Measurements from ENCODE around the gene RGS2. TPM values are rescaled to one million over a fixed set of nuclear protein-coding genes. Genes with fewer than 3 reads are reported as not detected.

Gene RGS2
- polyA plus RNA-seq, 1 of the 3 experiments (the other 2 are of a cell fraction) = 47.1 TPM

DNA sequence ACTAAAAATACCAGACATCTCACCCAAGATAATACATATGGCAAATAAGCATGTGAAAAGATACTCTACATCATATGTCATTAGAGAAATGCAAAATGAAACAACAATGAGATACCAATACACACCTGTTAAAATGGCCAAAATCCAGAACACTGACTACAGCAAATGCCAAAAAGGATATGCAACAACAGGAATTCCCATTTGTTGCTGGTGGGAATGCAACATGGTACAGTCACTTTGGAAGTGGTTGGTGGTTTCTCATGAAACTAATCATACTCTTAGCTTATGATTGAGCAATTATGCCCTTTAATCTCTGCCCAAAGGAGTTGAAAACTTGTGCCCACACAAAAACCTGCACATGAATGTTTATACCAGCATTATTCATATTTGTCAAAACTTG, 6.4 kb upstream of the RGS2 start:
- no peaks in the 10 kb centered on the region for H4K20me1 ChIP-seq (ENCODE audit: insufficient read depth)
- H3K79me2 ChIP-seq (ENCODE audit: insufficient read depth) = no peaks in the 10 kb centered on the region
- no peak overlapping the region for H2AFZ ChIP-seq (ENCODE audit: low read depth)
- DNase-seq = no peak
- no peaks in the 10 kb centered on the region for H3K9me3 ChIP-seq
- no peak overlapping the region for H3K4me2 ChIP-seq
- no peaks in the 10 kb centered on the region for H3K36me3 ChIP-seq (replicated peaks in 1 of 2; ENCODE audit: control insufficient read depth in 1 of 2, insufficient read depth in 2 of 2, low read length in 1 of 2)
- no peaks in the 10 kb centered on the region for H3K9me2 ChIP-seq
- peaks cover 13% of the 10 kb centered on the region for H3F3A ChIP-seq (replicated peaks; ENCODE audit: insufficient read depth)
- TF ChIP-seq POLR2AphosphoS5 (IDR thresholded peaks at IDR 0.05; ENCODE audit: low read depth, low read length) = no peak
- no peak for TF ChIP-seq TEAD4 (IDR thresholded peaks at IDR 0.05; ENCODE audit: borderline replicate concordance, insufficient read depth)
- TF ChIP-seq SMC3 (IDR thresholded peaks at IDR 0.05; ENCODE audit: low read depth, low read length) = no peak
- TF ChIP-seq TAF1 (IDR thresholded peaks at IDR 0.05; ENCODE audit: borderline replicate concordance, low read depth, low read length) = no peak
- TF ChIP-seq JUND (IDR thresholded peaks at IDR 0.05) = no peak
- POLR2A ChIA-PET = no interaction called here
- H3K4me1 ChIP-seq (ENCODE audit: control insufficient read depth in 1 of 2, insufficient read depth in 2 of 2, low read depth in 1 of 2, low read length in 1 of 2) = no peaks in the 10 kb centered on the region; a peak in 1 of 4 replicates
- CTCF ChIA-PET = interaction anchor here (0.8 to 2.0 kb wide), 2 partner anchors 34 to 217 kb away, joined by 3 to 12 read pairs; no protein-coding TSS in a partner anchor
- no peak overlapping the region for H3K4me3 ChIP-seq (ENCODE audit: low read depth in 2 of 2, low read length in 1 of 2)
- H3K27ac ChIP-seq (ENCODE audit: low read depth in 2 of 2, low read length in 1 of 2) = no peak overlapping the region
- H3K27me3 ChIP-seq (ENCODE audit: insufficient read depth) = no peaks in the 10 kb centered on the region
- no peak overlapping the region for H3K9ac ChIP-seq

DNA sequence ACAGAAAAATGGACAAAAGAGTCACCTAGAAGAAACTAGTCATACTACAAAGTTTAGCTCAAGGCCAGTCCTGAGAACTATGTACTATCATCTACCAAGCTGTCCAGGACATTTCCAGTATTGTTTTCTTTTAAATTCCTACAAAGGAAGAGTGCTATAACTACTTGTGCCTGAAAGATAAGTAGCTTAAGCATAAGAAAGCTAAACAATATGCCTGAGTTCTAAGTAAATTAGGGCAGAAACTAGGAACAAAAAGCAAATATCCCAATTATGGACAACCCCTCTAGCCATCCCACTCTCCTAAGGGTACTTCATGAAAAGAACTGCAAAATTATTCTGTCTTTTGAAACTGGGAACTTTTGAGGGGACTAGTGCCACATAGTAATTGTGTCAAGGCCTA, 5.3 kb upstream of the RGS2 start:
- POLR2A ChIA-PET = no interaction called here
- H4K20me1 ChIP-seq (ENCODE audit: insufficient read depth) = no peaks in the 10 kb centered on the region
- no peak overlapping the region for H2AFZ ChIP-seq (ENCODE audit: low read depth)
- H3K27me3 ChIP-seq (ENCODE audit: insufficient read depth) = no peaks in the 10 kb centered on the region
- H3K79me2 ChIP-seq (ENCODE audit: insufficient read depth) = no peaks in the 10 kb centered on the region
- TF ChIP-seq JUND (IDR thresholded peaks at IDR 0.05) (no peak), ELF1 (IDR thresholded peaks at IDR 0.05) (no peak), RXRA (IDR thresholded peaks at IDR 0.05; ENCODE audit: borderline replicate concordance, low read depth) (no peak), RFX5 (IDR thresholded peaks at IDR 0.05; ENCODE audit: low read length) (no peak), EZH2phosphoT487 (IDR thresholded peaks at IDR 0.05; ENCODE audit: borderline replicate concordance, low read depth) (no peak), RAD21 (IDR thresholded peaks at IDR 0.05; ENCODE audit: low read length) (no peak), TEAD4 (IDR thresholded peaks at IDR 0.05; ENCODE audit: borderline replicate concordance, insufficient read depth) (no peak)
- TF ChIP-seq, protein P1, sequence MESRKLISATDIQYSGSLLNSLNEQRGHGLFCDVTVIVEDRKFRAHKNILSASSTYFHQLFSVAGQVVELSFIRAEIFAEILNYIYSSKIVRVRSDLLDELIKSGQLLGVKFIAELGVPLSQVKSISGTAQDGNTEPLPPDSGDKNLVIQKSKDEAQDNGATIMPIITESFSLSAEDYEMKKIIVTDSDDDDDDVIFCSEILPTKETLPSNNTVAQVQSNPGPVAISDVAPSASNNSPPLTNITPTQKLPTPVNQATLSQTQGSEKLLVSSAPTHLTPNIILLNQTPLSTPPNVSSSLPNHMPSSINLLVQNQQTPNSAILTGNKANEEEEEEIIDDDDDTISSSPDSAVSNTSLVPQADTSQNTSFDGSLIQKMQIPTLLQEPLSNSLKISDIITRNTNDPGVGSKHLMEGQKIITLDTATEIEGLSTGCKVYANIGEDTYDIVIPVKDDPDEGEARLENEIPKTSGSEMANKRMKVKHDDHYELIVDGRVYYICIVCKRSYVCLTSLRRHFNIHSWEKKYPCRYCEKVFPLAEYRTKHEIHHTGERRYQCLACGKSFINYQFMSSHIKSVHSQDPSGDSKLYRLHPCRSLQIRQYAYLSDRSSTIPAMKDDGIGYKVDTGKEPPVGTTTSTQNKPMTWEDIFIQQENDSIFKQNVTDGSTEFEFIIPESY (IDR thresholded peaks at IDR 0.05; ENCODE audit: borderline replicate concordance, low read depth) = no peak
- H3K9ac ChIP-seq = no peak overlapping the region
- peaks cover 5 to 8% of the 10 kb centered on the region in 2 experiments; a peak in 3 of 4 replicates for H3K4me1 ChIP-seq (ENCODE audit: control insufficient read depth in 1 of 2, insufficient read depth in 2 of 2, low read depth in 1 of 2, low read length in 1 of 2)
- no peak overlapping the region for H3K27ac ChIP-seq (ENCODE audit: low read depth in 2 of 2, low read length in 1 of 2)
- no peak overlapping the region for H3K4me3 ChIP-seq (ENCODE audit: low read depth in 2 of 2, low read length in 1 of 2)
- H3K9me2 ChIP-seq = no peaks in the 10 kb centered on the region
- H3K4me2 ChIP-seq = no peak overlapping the region
- CTCF ChIA-PET = interaction anchor here (0.6 to 1.8 kb wide), 5 partner anchors 11 to 290 kb away, joined by 3 to 4 read pairs (median 3); no protein-coding TSS in a partner anchor
- peaks cover 18% of the 10 kb centered on the region for H3F3A ChIP-seq (replicated peaks; ENCODE audit: insufficient read depth)
- DNase-seq = no peak
- no peaks in the 10 kb centered on the region for H3K9me3 ChIP-seq
- no peaks in the 10 kb centered on the region for H3K36me3 ChIP-seq (replicated peaks in 1 of 2; ENCODE audit: control insufficient read depth in 1 of 2, insufficient read depth in 2 of 2, low read length in 1 of 2)
